T-cell (primary cell): ENCODE results near the gene SYCE3. TPM values are rescaled to one million over a fixed set of nuclear protein-coding genes. Genes with fewer than 3 reads are reported as not detected.

Experiments used
- ATAC-seq, 4 experiments: fragments of 200-7000 bp in 3 of 4; fragments of 150-1000 bp in 1 of 4; cut with Tn5 transposase; replicated peaks in 1 of 4; 1 replicate in 3 of 4; 2 replicates in 1 of 4; pipeline ENCODE4 v1.10.0; 2021; ENCODE audit warnings: moderate library complexity in 3 of 4, mild to moderate bottlenecking in 2 of 4, moderate number of reproducible peaks in 1 of 4
- CTCF ChIA-PET, 2 donors: fragments of 300-600 bp; sonication (Branson Sonifier 250); formaldehyde crosslinking; loops; one replicate each; lab custom pipeline; 2022; ENCODE audit warnings: antibody characterized with exemption in 2 of 2; lab: Charles Lee
- POLR2A ChIA-PET, 2 donors: fragments of 300-600 bp; sonication (Branson Sonifier 250); formaldehyde crosslinking; loops; one replicate each; lab custom pipeline; 2022; ENCODE audit warnings: antibody characterized with exemption in 2 of 2; lab: Charles Lee
- DNase-seq, 35 experiments: peaks; one replicate each; pipeline versions ENCODE4 v3.0.0 to v3.0.0-alpha.2; 2013 to 2023
- H3K27ac ChIP-seq: one replicate; pipeline ENCODE4 v1.5.1; 2013; ENCODE audit warnings: low read length
- H3K27me3 ChIP-seq, 2 experiments: replicated peaks in 1 of 2; 1 replicate in 1 of 2; 2 replicates in 1 of 2; pipeline versions ENCODE4 v1.6.1 to v1.7.0; 2013; ENCODE audit warnings: low read length in 1 of 2, mixed read lengths in 1 of 2; ENCODE audit not compliant: control insufficient read depth in 2 of 2, insufficient read depth in 2 of 2; ENCODE audit errors: extremely low read depth in 1 of 2
- H3K36me3 ChIP-seq, 2 donors: 1 replicate in 1 of 2; 2 replicates in 1 of 2; pipeline versions ENCODE4 v1.6.1 to v1.7.0; 2013; ENCODE audit warnings: low read length in 1 of 2; ENCODE audit not compliant: control insufficient read depth in 2 of 2, insufficient read depth in 1 of 2; ENCODE audit errors: extremely low read depth in 1 of 2
- H3K4me1 ChIP-seq, 2 experiments: 1 replicate in 1 of 2; 2 replicates in 1 of 2; pipeline versions ENCODE4 v1.6.1 to v1.7.0; 2013; ENCODE audit warnings: low read length in 2 of 2, mixed read lengths in 1 of 2; ENCODE audit not compliant: insufficient read depth in 2 of 2, control insufficient read depth in 1 of 2; ENCODE audit errors: extremely low read depth in 1 of 2
- H3K4me3 ChIP-seq, 2 donors: 1 replicate in 1 of 2; 2 replicates in 1 of 2; pipeline versions ENCODE4 v1.5.1 to v1.7.0; 2013; ENCODE audit warnings: mild to moderate bottlenecking in 2 of 2, low read length in 1 of 2, moderate library complexity in 1 of 2; ENCODE audit not compliant: control insufficient read depth in 1 of 2; ENCODE audit errors: extremely low read depth in 1 of 2
- H3K9me3 ChIP-seq: 2 replicates; pipeline ENCODE4 v1.7.0; 2013
- H3K27ac Mint-ChIP-seq, 2 donors: one replicate each; pipeline ENCODE4 v1.8.0; 2020 to 2021; ENCODE audit warnings: mild to moderate bottlenecking in 2 of 2, mixed read lengths in 2 of 2
- H3K27me3 Mint-ChIP-seq, 2 donors: one replicate each; pipeline ENCODE4 v1.8.0; 2021 to 2022; ENCODE audit warnings: mixed read lengths in 2 of 2
- H3K36me3 Mint-ChIP-seq: one replicate; pipeline ENCODE4 v1.8.0; 2021; ENCODE audit warnings: mixed read lengths
- H3K4me1 Mint-ChIP-seq, 3 donors: one replicate each; pipeline ENCODE4 v1.8.0; 2020 to 2022; ENCODE audit warnings: mixed read lengths in 3 of 3, mild to moderate bottlenecking in 1 of 3
- H3K4me3 Mint-ChIP-seq, 3 donors: one replicate each; pipeline ENCODE4 v1.8.0; 2020 to 2022; ENCODE audit warnings: mild to moderate bottlenecking in 3 of 3, mixed read lengths in 3 of 3, moderate library complexity in 3 of 3
- H3K9me3 Mint-ChIP-seq, 3 donors: one replicate each; pipeline ENCODE4 v1.8.0; 2020 to 2022; ENCODE audit warnings: mixed read lengths in 3 of 3
- WGBS: methylation state at CpG from one replicate; pipeline ENCODE4 v1.1.5; 2013; ENCODE audit warnings: missing lambda C conversion rate; ENCODE audit not compliant: insufficient coverage; 5-methylcytosine and 5-hydroxymethylcytosine counted together
- total RNA-seq, 35 experiments: library from RNA in 6 of 35; stranded (reverse) in 6 of 35; fragments of 120-200 nt in 1 of 35; gene quantifications; one replicate each; pipeline versions ENCODE4 v1.2.1 to v1.2.4 and lab custom pipeline; 2013 to 2026

The SYCE3 gene
- total RNA-seq, 5 donors from 2014 or later (not counting 1 experiment from before 2014, with no cell fraction given) = not detected

DNA sequence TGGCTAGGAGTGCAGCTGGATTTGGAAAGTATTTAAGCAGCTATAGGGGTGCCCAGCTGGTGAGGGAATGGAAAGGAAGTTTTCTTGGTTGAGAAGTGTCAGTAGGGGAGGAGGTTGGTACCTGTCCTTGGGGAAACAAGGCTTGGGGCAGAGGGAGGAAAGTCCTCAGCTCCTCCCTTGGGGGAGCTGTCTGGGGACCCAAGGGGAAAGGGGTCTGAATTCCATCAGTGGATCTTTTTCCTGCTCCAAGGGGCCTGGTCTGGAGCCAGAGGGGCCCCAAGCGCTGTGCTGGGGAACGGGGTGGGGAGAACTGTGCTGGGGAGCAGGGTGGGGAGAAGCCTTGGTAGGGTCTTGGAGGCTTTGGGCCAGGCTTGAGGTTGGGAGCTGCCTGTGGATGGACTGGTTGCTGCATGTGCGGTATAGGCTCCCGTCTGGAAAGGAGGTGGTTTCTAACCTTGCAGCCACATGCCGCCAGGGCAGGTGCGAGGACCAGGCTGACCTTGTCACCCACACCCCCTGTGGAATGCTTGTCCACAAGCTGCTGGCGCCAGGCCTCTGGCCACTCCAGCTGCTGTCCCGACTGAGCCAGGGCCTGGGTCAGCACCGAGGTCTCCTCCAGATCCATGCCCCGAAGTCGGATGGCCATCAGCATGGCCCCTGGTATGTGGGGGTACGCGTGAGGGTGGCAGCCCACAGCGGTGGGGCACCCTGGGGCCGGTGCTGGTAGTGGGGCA lies 33.9 kb downstream of the SYCE3 start:
- Mint-ChIP-seq H3K9me3 (no peaks in the 10 kb centered on the region), H3K4me1 (peaks cover 38 to 49% (median 45%) of the 10 kb centered on the region in 3 donors), H3K4me3 (peak overlapping the region; percentile 65 to 87 (median 76)), H3K27me3 (no peaks in the 10 kb centered on the region), H3K27ac (peak overlapping the region; percentile 88 to 89), H3K36me3 (peaks cover 3% of the 10 kb centered on the region)
- peak in 1 of 35 experiments; percentile 33 for DNase-seq
- Histone ChIP-seq H3K4me1 (peaks cover 15 to 70% of the 10 kb centered on the region in 2 experiments), H3K36me3 (peaks cover 0 to 3% of the 10 kb centered on the region in 2 donors), H3K4me3 (peak overlapping the region in 1 of 2 donors; percentile 47), H3K27me3 (peaks cover 0 to 4% of the 10 kb centered on the region in 2 experiments), H3K27ac (peak overlapping the region; percentile 78), H3K9me3 (no peaks in the 10 kb centered on the region)
- CTCF ChIA-PET = interaction anchor here in 1 of 2 donors (0.5 kb wide), 1 partner anchor 11 kb away, joined by 6 read pairs; no protein-coding TSS in a partner anchor
- POLR2A ChIA-PET = no interaction called here
- no peak for ATAC-seq
- 81% methylated on average over 14 of the region's 15 CpGs for WGBS

DNA sequence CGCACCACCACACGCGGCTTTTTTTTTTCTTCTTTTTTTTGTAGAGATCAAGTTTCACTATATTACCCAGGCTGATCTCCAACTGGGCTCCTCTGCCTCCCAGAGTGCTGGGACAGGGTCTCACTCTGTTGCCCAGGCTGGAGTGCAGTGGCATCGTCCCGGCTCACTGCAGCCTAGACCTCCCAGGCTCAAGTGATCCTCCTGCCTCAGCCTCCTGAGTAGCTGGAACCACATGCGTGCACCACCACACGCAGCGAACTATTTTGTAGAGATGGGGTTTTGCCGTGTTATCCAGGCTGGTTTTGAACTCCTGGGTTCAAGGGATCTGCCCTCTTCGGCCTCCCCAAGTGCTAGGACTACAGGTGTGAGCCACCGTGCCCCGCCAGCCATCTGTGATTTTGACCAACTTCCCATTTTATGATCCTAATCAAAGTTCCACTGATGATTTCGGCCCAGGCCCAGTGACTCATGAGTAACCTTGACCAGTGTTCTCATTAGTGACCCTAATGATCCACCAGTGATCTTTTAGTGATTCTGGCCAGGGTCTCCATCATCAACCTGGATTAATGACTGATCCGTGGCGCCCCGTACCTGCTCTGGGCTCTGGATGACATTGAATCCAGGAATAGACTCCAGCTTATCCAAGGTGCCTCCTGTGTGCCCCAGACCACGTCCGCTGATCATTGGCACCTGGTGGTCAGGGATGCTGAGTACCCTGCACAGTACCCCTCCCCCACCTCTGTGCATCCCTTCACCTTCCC lies 34.6 kb downstream of the SYCE3 start:
- DNase-seq (no peak), ATAC-seq (no peak)
- Histone ChIP-seq H3K27me3 (peaks cover 0 to 4% of the 10 kb centered on the region in 2 experiments), H3K4me3 (no peak overlapping the region), H3K27ac (peak overlapping the region; percentile 93), H3K36me3 (peaks cover 6 to 11% of the 10 kb centered on the region in 2 donors), H3K9me3 (no peaks in the 10 kb centered on the region), H3K4me1 (peaks cover 15 to 72% of the 10 kb centered on the region in 2 experiments)
- Mint-ChIP-seq H3K4me3 (peak overlapping the region; percentile 65 to 87 (median 76)), H3K4me1 (peaks cover 34 to 42% (median 39%) of the 10 kb centered on the region in 3 donors), H3K9me3 (no peaks in the 10 kb centered on the region), H3K27me3 (no peaks in the 10 kb centered on the region), H3K36me3 (peaks cover 3% of the 10 kb centered on the region), H3K27ac (peak overlapping the region; percentile 88 to 89)
- ChIA-PET POLR2A (no interaction called here), CTCF (interaction anchor here in 1 of 2 donors (0.5 kb wide), 1 partner anchor 12 kb away, joined by 6 read pairs; no protein-coding TSS in a partner anchor)
- WGBS = 97% methylated on average over 15 of the region's 18 CpGs

DNA sequence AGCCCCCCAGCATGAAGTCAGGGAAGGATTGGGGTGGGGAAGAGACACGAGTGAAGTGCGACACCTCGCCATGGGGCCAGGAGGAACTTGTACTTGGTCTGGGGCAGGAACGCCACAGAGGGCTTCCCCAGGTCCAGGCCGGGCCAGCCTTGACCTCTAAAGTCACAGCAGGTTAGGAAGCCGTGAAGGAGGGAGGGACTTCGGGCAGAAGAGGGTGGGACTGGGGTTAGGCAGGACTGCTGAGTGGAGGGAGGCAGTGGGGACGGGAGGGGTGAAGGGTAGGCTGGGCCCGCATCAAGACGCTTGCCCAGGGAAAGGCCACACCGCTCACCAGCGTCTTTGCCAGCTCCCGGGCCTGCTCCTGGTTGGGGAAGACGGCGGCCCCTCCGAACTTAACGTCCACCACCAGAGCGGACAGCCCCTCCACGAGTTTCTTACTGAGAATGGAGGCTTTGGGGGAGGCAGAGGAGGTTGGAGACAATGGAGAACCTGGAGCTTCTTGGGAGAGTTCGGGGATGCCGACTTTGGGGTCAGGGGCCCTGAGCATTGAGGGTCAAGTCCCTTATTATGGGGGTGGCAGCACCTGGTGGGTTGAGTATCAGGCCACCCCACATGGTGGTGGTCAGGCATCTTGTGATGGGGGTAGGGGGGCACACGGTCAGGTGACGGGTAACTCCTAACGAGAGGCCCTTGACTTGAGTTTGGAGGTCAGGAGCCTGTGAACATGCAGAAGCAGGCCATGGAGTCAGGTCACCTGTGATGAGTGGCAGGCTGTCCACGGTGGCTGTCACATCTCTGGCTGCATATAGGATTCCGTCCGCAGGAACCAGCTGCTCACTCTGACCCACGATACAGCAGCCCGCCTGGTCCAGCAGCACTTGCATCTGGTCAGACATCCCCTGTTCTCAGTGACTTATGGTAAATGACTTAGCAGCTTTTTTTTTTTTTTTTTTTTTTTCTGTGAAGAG lies 35.6 kb downstream of the SYCE3 start:
- Histone ChIP-seq H3K36me3 (peaks cover 10 to 20% of the 10 kb centered on the region in 2 donors), H3K4me3 (peak overlapping the region; percentile 42 to 66), H3K9me3 (no peaks in the 10 kb centered on the region), H3K27me3 (peaks cover 0 to 4% of the 10 kb centered on the region in 2 experiments), H3K4me1 (peaks cover 15 to 67% of the 10 kb centered on the region in 2 experiments), H3K27ac (peak overlapping the region; percentile 93)
- Mint-ChIP-seq H3K4me3 (peak overlapping the region; percentile 65 to 87 (median 76)), H3K36me3 (peaks cover 3% of the 10 kb centered on the region), H3K9me3 (no peaks in the 10 kb centered on the region), H3K27me3 (no peaks in the 10 kb centered on the region), H3K27ac (peak overlapping the region; percentile 88 to 89), H3K4me1 (peaks cover 28 to 35% (median 32%) of the 10 kb centered on the region in 3 donors)
- DNase-seq (peak in 7 of 35 experiments; percentile 31 to 46 (median 35)), ATAC-seq (no peak)
- ChIA-PET POLR2A (interaction anchor here (0.5 to 0.6 kb wide), 3 partner anchors 11 to 283 kb away, joined by 3 to 6 read pairs (median 4); no protein-coding TSS in a partner anchor), CTCF (interaction anchor here in 1 of 2 donors (1.7 kb wide), 1 partner anchor 18 kb away, joined by 15 read pairs; the partner anchor contains the start of gene KLHDC7B)
- WGBS = 29% methylated on average over 21 of the region's 29 CpGs

DNA sequence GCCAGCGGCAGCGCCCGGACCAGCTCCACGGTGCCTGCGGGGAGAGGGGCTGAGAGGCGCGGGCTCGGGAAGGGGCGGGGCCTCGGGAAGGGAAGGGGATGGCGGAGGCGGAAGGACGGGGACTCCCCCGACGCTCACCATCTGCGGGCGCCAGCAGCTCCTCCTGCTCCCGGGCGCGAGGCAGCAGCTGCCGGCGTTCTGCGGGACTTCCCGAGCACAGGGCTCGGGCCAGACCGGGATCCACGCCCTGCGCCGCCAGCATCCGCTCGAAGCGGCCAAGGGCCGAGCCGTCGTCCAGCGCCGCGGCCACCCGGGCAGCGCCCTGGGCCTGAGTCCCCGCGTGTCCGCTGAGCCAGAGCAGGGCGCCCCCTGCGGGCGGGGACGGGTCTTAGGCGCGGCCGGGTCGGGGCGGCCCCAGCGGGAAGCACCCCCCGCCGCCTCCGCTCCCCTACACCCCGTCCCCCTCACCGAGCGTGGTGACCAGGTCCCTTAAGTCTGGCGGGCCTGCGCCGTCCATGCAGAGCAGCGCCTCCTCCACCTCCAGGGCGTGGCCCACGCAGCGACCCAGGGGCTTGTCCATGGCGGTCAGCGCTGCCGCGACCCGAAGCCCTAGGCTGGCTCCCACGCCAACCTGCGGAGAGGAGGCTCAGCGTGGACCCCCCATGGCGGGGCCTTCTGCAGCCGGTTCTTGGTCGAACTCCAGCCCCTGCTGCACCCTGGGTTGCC lies 36.4 kb downstream of the SYCE3 start:
- Histone ChIP-seq H3K27ac (peak overlapping the region; percentile 93), H3K9me3 (no peaks in the 10 kb centered on the region), H3K27me3 (peaks cover 0 to 4% of the 10 kb centered on the region in 2 experiments), H3K36me3 (peaks cover 15 to 29% of the 10 kb centered on the region in 2 donors), H3K4me1 (peaks cover 9 to 59% of the 10 kb centered on the region in 2 experiments), H3K4me3 (peak overlapping the region; percentile 62 to 66)
- ATAC-seq (peak; percentile 44 to 61 (median 54)), DNase-seq (peak; percentile 60 to 90 (median 73))
- Mint-ChIP-seq H3K4me3 (peak overlapping the region; percentile 65 to 87 (median 76)), H3K4me1 (peaks cover 28 to 35% (median 32%) of the 10 kb centered on the region in 3 donors), H3K36me3 (peaks cover 3% of the 10 kb centered on the region), H3K9me3 (no peaks in the 10 kb centered on the region), H3K27me3 (no peaks in the 10 kb centered on the region), H3K27ac (peak overlapping the region; percentile 88 to 89)
- POLR2A ChIA-PET = interaction anchor here (0.5 to 1.8 kb wide), 7 partner anchors 12 to 56 kb away, joined by 3 to 21 read pairs (median 4); partner anchors contain the start of genes LMF2 (in 2 of the 2), NCAPH2 (in 2 of the 2) and SYCE3 (in 1 of the 2)
- CTCF ChIA-PET = interaction anchor here (0.6 to 2.4 kb wide), 21 partner anchors 9 to 282 kb away, joined by 3 to 70 read pairs (median 5); partner anchors contain the start of genes CHKB (in 1 of the 2), HDAC10 (in 1 of the 2), KLHDC7B (in 1 of the 2) and LMF2 (in 1 of the 2)
- WGBS = under 1% methylated on average over 73 of the region's 77 CpGs

DNA sequence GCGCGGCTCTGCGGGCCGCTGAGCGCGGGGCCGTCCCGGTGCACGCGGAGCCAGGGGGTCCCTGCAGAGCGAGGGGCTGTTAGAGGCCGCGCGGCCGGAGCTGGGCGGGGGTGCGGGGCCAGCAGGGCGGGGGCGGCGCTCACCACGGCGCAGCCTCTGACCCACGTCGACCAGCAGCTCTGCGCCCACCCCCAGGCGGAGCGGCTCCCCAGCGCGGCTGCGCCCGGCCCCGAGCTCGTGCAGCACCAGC lies 36.9 kb downstream of the SYCE3 start:
- ATAC-seq = no peak
- POLR2A ChIA-PET = interaction anchor here (0.6 to 1.8 kb wide), 8 partner anchors 14 to 93 kb away, joined by 3 to 21 read pairs (median 7); partner anchors contain the start of genes LMF2 (in 2 of the 2), NCAPH2 (in 2 of the 2) and SYCE3 (in 1 of the 2)
- H3K4me3 ChIP-seq = peak overlapping the region; percentile 62 to 66
- peaks cover 3% of the 10 kb centered on the region for H3K36me3 Mint-ChIP-seq
- under 1% methylated on average over 26 of the region's 33 CpGs for WGBS
- no peak for DNase-seq
- H3K27me3 ChIP-seq = peaks cover 0 to 4% of the 10 kb centered on the region in 2 experiments
- peaks cover 17 to 32% of the 10 kb centered on the region in 2 donors for H3K36me3 ChIP-seq
- H3K4me3 Mint-ChIP-seq = peak overlapping the region; percentile 83 to 87 (median 84)
- H3K4me1 Mint-ChIP-seq = peaks cover 28 to 33% (median 29%) of the 10 kb centered on the region in 3 donors
- peaks cover 8 to 54% of the 10 kb centered on the region in 2 experiments for H3K4me1 ChIP-seq
- CTCF ChIA-PET = interaction anchor here (0.6 to 2.4 kb wide), 27 partner anchors 10 to 563 kb away, joined by 3 to 70 read pairs (median 5); partner anchors contain the start of genes CHKB (in 1 of the 2), HDAC10 (in 1 of the 2), KLHDC7B (in 1 of the 2) and LMF2 (in 1 of the 2)
- H3K9me3 Mint-ChIP-seq = no peaks in the 10 kb centered on the region
- peak overlapping the region; percentile 44 for H3K27ac ChIP-seq
- H3K27ac Mint-ChIP-seq = peak overlapping the region; percentile 61 to 78
- no peaks in the 10 kb centered on the region for H3K9me3 ChIP-seq
- H3K27me3 Mint-ChIP-seq = no peaks in the 10 kb centered on the region
